IgD-negative memory B cell (primary cell): ENCODE data around the gene TIMM21. TPM values are rescaled to one million over a fixed set of nuclear protein-coding genes. Genes with fewer than 3 reads are reported as not detected.

Experiments
- H3K27ac Mint-ChIP-seq, 3 donors: one replicate each; pipeline ENCODE4 v1.8.0; 2020 to 2022; ENCODE audit warnings: mild to moderate bottlenecking in 3 of 3, mixed read lengths in 3 of 3, moderate library complexity in 1 of 3
- H3K27me3 Mint-ChIP-seq: one replicate; pipeline ENCODE4 v1.8.0; 2021; ENCODE audit warnings: mixed read lengths
- H3K36me3 Mint-ChIP-seq: one replicate; pipeline ENCODE4 v1.8.0; 2020; ENCODE audit warnings: mild to moderate bottlenecking, mixed read lengths
- H3K4me1 Mint-ChIP-seq, 3 donors: one replicate each; pipeline ENCODE4 v1.8.0; 2020 to 2022; ENCODE audit warnings: mixed read lengths in 3 of 3, mild to moderate bottlenecking in 1 of 3
- H3K4me3 Mint-ChIP-seq, 4 donors: one replicate each; pipeline ENCODE4 v1.8.0; 2020 to 2022; ENCODE audit warnings: mild to moderate bottlenecking in 4 of 4, mixed read lengths in 4 of 4, moderate library complexity in 3 of 4
- H3K9me3 Mint-ChIP-seq, 3 donors: one replicate each; pipeline ENCODE4 v1.8.0; 2020 to 2021; ENCODE audit warnings: mixed read lengths in 3 of 3, mild to moderate bottlenecking in 1 of 3
- polyA plus RNA-seq: library from polyadenylated mRNA; unstranded; fragments of 300-500 nt; fragmentation: Illumina TruSeq; gene quantifications from one replicate; pipeline ENCODE4 v1.2.3, GENCODE V29; 2021

TIMM21 gene
- polyA plus RNA-seq, 1 donor from 2014 or later, result 17.6 TPM

DNA sequence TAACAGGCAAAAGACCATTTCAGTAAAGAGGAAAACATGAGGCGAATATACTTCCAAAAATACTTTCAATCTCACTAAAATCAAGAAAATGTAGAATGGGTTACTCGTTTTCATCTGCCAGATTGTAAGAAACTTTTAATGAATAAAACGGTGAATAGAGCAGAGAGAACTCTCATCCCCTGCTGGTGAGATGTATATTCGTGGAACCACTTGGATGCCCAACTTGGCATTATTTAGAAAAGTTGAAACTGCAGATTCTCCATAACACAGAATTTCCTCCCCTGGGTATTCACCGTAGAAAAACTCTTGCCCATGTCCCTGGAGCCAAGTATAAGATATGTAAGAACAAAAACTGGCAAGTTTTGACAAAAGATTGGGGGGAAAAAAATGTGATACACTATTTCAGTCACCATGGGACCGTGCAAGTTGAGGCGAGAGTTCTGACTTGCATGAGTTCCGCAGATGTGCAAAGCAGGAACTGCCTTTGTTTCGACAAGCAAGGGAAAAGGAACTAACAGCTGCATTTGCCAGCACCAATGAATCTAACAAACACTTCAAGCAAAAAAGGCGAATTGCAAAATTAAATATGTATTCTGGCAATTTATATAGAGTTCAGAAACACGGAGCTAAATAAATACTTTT is 14.8 kb downstream of the TIMM21 start:
- Mint-ChIP-seq H3K27me3 (no peaks in the 10 kb centered on the region), H3K4me3 (no peak overlapping the region), H3K4me1 (peaks cover 14 to 15% (median 14%) of the 10 kb centered on the region in 3 donors), H3K9me3 (no peaks in the 10 kb centered on the region), H3K36me3 (peaks cover 4% of the 10 kb centered on the region), H3K27ac (no peak overlapping the region)

- Mint-ChIP-seq H3K9me3 (no peaks in the 10 kb centered on the region), H3K27ac (no peak overlapping the region), H3K4me1 (peaks cover 11 to 15% (median 14%) of the 10 kb centered on the region in 3 donors), H3K4me3 (no peak overlapping the region), H3K36me3 (peaks cover 4% of the 10 kb centered on the region), H3K27me3 (peaks cover 1% of the 10 kb centered on the region)
These were observed 18.1 kb downstream of the TIMM21 start for GRCh38 chr18:74166386-74166785.

DNA sequence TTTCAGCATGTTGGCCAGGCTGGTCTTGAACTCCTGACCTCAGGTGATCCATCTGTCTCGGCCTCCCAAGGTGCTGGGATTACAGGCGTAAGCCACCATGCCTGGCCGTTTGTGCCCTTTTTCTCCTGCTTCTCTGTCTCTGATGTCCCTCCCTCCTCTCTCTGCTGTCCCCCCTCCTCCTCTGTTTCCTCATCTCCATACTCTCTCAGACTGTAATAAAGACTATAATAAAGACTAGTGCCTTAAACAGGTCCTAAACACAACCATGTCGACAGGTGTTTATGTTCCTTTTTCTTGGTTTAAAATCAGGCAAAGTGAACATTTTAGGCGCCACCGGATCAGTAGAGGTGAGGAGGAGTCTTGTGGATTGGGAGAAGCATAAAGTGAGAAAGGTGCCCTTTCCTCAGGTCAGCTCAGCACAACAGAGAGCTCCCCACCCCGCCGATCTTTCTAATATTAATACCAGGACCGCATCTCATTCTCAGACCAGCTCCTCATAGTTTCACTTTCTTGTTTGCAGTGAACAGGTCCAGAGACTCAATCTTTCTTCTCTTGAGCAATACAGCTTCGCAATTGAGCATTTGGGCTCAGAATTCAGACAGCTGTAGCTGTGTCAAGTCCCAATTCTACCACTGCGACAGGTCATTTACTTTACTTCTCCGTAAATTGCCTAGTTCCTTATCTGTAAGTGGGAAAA is 23.7 kb downstream of the TIMM21 start:
- peak overlapping the region; percentile 5 to 86 (median 70) for H3K4me3 Mint-ChIP-seq
- peaks cover 5 to 8% (median 6%) of the 10 kb centered on the region in 3 donors for H3K4me1 Mint-ChIP-seq
- no peak overlapping the region for H3K27ac Mint-ChIP-seq
- H3K36me3 Mint-ChIP-seq, result no peaks in the 10 kb centered on the region
- peaks cover 9% of the 10 kb centered on the region for H3K27me3 Mint-ChIP-seq
- H3K9me3 Mint-ChIP-seq, result no peaks in the 10 kb centered on the region

DNA sequence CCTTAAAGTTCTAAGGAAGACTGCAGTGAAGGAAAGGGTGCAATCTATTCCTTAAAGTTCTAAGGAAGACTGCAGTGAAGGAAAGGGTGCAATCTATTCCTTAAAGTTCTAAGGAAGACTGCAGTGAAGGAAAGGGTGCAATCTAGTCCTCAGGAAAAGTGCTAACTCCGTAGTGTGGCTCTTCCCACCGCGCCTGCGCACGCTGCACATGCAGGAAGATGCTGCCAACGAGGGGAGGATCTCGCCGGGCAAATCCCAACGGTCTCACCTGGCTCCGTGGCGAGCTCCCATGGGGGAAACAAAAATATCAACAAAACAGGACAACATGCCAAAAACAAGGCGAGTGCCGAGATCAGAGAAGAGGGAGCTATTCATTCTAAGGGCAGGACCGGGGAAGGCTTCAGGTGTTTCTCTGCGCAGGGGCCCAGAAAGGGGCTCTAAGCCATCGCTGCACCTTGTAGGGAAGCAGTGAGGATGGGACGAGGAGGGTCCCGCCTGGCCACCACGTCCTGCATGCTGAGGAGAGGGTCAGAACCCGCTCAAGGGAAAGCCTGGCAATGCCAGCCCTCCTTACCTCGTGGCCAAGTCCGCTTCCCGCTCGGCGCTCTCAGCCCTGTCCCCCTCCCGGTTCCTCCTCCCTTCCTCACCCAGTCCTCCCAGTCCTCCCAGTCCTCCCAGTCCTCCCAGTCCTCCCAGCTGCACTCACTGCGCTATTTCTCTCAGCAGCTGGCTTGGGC is 24.5 kb downstream of the TIMM21 start:
- Mint-ChIP-seq H3K27me3 (peaks cover 9% of the 10 kb centered on the region), H3K27ac (no peak overlapping the region), H3K36me3 (no peaks in the 10 kb centered on the region), H3K9me3 (no peaks in the 10 kb centered on the region), H3K4me1 (peaks cover 5 to 8% (median 6%) of the 10 kb centered on the region in 3 donors), H3K4me3 (no peak overlapping the region)

DNA sequence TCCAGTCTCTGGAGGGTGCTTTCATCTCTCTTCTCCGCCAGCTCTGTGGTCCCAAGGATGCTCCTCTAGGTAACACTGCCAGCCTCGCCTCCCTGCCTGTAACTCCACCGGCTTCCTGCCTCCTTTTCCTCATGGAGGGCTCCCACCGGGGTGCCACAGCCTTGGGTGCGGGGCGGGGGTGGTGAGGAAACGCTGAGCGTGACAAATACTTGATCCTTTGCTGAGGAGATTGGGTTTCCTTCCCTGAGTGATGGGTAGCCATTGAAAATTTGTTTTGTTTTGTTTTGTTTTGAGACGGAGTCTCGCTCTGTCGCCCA is 25.1 kb downstream of the TIMM21 start:
- no peaks in the 10 kb centered on the region for H3K36me3 Mint-ChIP-seq

DNA sequence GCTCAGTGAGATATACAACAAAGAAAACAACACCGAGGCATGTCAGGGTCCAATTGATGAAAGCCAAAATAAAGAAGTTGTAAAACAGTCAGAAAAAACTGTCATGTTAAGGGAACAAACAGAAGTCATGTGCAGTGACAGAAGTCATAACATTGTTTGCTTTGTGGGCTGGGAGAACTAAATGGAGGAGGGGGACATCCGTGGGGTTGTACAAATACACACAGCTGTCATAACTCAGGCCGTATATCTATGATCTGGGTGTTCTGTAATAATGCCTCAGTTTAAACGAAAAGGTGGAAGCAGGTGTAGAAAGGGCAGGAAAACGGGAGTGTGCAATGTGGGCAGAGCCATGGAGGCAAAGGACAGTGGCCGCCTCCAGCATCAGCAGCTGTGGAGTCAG is 27.3 kb downstream of the TIMM21 start:
- no peaks in the 10 kb centered on the region for H3K9me3 Mint-ChIP-seq

More for the DNA sequence above, 25.1 kb downstream of the TIMM21 start:
- peaks cover 5 to 8% (median 6%) of the 10 kb centered on the region in 3 donors for H3K4me1 Mint-ChIP-seq
- H3K4me3 Mint-ChIP-seq, result no peak overlapping the region
- H3K27ac Mint-ChIP-seq, result no peak overlapping the region
- H3K27me3 Mint-ChIP-seq, result peaks cover 9% of the 10 kb centered on the region
- H3K9me3 Mint-ChIP-seq, result no peaks in the 10 kb centered on the region

GRCh38 chr18:74178884-74179283 is 30.6 kb downstream of the TIMM21 start:
- H3K4me3 Mint-ChIP-seq, result no peak overlapping the region

More for the DNA sequence above, 27.3 kb downstream of the TIMM21 start:
- Mint-ChIP-seq H3K27me3 (peaks cover 10% of the 10 kb centered on the region), H3K36me3 (no peaks in the 10 kb centered on the region), H3K27ac (peak overlapping the region in 1 of 3 donors; percentile 0), H3K4me3 (no peak overlapping the region), H3K4me1 (peaks cover 5 to 8% (median 6%) of the 10 kb centered on the region in 3 donors)

DNA sequence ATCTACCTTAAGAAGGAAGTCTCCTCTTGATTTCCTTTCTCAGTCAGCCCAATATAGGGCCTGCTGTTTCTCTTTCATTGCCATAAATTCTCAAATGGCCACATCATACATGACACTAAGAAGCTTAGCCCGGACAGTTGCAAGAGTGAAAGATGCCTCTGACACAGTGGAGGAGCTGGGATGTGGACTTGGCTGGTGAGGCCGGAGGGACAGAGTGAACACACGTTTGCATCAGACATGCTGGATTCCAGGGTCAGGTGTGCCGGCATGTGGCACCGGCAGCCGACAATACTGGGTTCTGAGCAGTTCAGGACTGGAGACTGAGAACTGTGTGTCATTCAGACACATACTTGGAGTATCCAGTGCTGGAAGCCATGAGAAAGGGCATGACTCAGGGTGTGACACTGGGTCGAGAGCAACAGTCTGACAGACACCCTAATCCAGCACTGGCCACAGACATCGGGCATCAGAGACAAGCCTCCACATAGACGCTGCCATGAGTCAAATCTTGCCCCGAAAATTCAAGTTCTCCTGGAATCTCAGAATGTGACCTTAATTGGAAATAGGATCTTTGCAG is 31.4 kb downstream of the TIMM21 start:
- H3K4me1 Mint-ChIP-seq, result no peaks in the 10 kb centered on the region
- H3K4me3 Mint-ChIP-seq, result no peak overlapping the region
- peaks cover 2% of the 10 kb centered on the region for H3K36me3 Mint-ChIP-seq
- H3K9me3 Mint-ChIP-seq, result no peaks in the 10 kb centered on the region
- no peak overlapping the region for H3K27ac Mint-ChIP-seq
- peaks cover 6% of the 10 kb centered on the region for H3K27me3 Mint-ChIP-seq

More at GRCh38 chr18:74178884-74179283, 30.6 kb downstream of the TIMM21 start:
- peaks cover 2% of the 10 kb centered on the region for H3K36me3 Mint-ChIP-seq
- peaks cover 6% of the 10 kb centered on the region for H3K27me3 Mint-ChIP-seq
- H3K27ac Mint-ChIP-seq, result no peak overlapping the region
- H3K4me1 Mint-ChIP-seq, result no peaks in the 10 kb centered on the region
- no peaks in the 10 kb centered on the region for H3K9me3 Mint-ChIP-seq

DNA sequence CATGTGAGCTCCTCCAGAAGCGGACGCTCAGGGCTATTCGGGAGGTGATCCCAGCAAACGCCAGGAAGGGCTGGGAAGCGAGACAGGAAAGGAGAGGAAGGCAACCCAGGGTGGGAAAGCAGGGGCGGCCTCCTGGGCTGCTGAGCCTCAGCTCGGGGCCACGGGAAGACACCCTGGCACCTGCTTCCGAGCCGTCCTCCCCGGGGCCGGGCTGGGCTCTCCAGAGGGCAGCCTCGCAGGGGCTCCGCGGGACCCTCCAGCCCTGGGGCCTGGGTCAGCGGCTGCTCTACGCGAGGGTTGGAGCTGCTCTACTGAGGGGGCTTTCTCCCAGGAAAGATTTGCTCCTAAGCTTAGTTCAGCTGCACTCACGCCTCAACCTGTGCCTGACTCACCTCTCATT is 34.0 kb downstream of the TIMM21 start:
- Mint-ChIP-seq H3K36me3 (peaks cover 2% of the 10 kb centered on the region), H3K9me3 (no peaks in the 10 kb centered on the region), H3K27ac (no peak overlapping the region), H3K27me3 (peaks cover 12% of the 10 kb centered on the region), H3K4me3 (no peak overlapping the region), H3K4me1 (no peaks in the 10 kb centered on the region)

- no peaks in the 10 kb centered on the region for H3K4me1 Mint-ChIP-seq
- H3K9me3 Mint-ChIP-seq, result no peaks in the 10 kb centered on the region
- no peak overlapping the region for H3K27ac Mint-ChIP-seq
- H3K27me3 Mint-ChIP-seq, result peaks cover 12% of the 10 kb centered on the region
- no peak overlapping the region for H3K4me3 Mint-ChIP-seq
- H3K36me3 Mint-ChIP-seq, result peaks cover 2% of the 10 kb centered on the region
These were observed 34.8 kb downstream of the TIMM21 start for GRCh38 chr18:74183130-74183529.

DNA sequence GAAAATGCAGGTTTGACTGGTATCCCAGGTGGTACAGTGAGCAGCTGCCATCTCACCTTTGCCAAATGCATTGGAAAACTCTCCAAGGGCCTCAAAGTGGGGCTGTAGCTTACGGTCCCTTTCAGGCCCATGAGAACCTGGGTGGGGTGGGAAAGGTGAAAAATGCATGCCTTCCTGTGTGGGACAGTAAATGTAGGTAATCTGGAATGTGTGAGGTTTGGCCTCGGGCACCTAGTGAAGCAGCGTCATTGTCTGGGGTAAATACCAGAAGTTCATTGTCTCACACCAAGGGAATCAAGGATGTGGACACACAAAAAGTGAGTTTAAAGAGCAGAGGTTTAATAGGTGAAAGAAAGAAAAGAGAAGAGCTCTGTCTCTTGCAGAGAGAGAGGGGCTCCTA is 36.6 kb downstream of the TIMM21 start:
- Mint-ChIP-seq H3K4me1 (no peaks in the 10 kb centered on the region), H3K36me3 (peaks cover 2% of the 10 kb centered on the region), H3K27me3 (peaks cover 14% of the 10 kb centered on the region), H3K9me3 (no peaks in the 10 kb centered on the region), H3K4me3 (no peak overlapping the region), H3K27ac (no peak overlapping the region)

- H3K27ac Mint-ChIP-seq, result no peak overlapping the region
- H3K27me3 Mint-ChIP-seq, result peaks cover 14% of the 10 kb centered on the region
- H3K9me3 Mint-ChIP-seq, result no peaks in the 10 kb centered on the region
- peaks cover 2% of the 10 kb centered on the region for H3K36me3 Mint-ChIP-seq
- no peaks in the 10 kb centered on the region for H3K4me1 Mint-ChIP-seq
- H3K4me3 Mint-ChIP-seq, result no peak overlapping the region
These were observed 37.5 kb downstream of the TIMM21 start for GRCh38 chr18:74185860-74186259.

DNA sequence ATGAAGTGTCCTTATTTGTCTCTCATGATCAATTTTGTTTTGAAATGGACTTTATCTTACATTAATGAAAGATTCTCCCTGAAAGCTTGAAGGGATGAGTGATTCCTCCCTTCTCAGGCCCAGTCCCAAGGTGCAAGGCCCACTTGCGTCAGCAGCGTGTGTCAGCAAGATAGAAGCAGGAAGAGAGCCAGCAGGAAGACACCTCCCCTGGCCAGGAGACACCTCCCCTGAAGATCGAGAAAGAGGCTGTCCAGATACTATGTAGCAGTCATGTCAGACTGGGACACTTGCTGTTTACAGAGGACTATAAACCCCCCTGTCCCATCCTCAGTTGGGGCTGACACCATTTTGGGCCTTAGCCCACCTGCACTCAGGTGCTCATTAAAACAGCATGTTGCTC is 38.3 kb downstream of the TIMM21 start:
- Mint-ChIP-seq H3K9me3 (no peaks in the 10 kb centered on the region), H3K27me3 (peaks cover 15% of the 10 kb centered on the region), H3K4me1 (no peaks in the 10 kb centered on the region), H3K36me3 (no peaks in the 10 kb centered on the region), H3K4me3 (no peak overlapping the region), H3K27ac (no peak overlapping the region)

DNA sequence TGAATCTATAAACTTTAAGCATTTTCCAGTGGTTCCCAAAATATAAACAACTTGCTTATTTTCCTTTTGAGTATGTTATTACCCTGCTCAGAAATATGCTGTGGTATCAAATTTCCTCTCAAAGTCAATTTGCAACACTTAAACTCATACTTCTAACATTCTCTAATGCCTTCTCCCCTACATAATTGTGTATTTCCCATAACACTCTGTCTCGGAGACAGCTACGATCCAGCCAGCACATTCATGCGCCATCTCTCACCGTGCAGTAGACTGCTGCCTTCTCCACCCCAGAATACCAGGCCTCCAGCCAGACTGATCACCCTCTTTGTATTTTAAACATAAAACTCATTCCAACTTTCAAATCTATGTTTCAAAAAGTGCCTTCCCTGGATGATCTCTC is 41.8 kb downstream of the TIMM21 start:
- no peaks in the 10 kb centered on the region for H3K36me3 Mint-ChIP-seq

GRCh38 chr18:74191577-74191976 is 43.3 kb downstream of the TIMM21 start:
- Mint-ChIP-seq H3K9me3 (no peaks in the 10 kb centered on the region), H3K36me3 (no peaks in the 10 kb centered on the region), H3K27me3 (peaks cover 13% of the 10 kb centered on the region), H3K4me1 (peaks cover 0 to 5% (median 1%) of the 10 kb centered on the region in 3 donors), H3K27ac (no peak overlapping the region), H3K4me3 (no peak overlapping the region)

More for the DNA sequence above, 41.8 kb downstream of the TIMM21 start:
- Mint-ChIP-seq H3K27me3 (peaks cover 12% of the 10 kb centered on the region), H3K27ac (no peak overlapping the region), H3K4me3 (no peak overlapping the region), H3K4me1 (no peaks in the 10 kb centered on the region), H3K9me3 (no peaks in the 10 kb centered on the region)
